NOMO-1 (cell line): ENCODE data around the gene DLX4.

Source experiments
- DNase-seq, 2 experiments: peaks; one replicate each; lab custom pipeline; 2025; ENCODE audit not compliant: unreplicated experiment in 2 of 2; lab: John Stamatoyannopoulos, UW

The DLX4 gene

GRCh38 chr17:49967621-49968404 lies 1.2 kb upstream of the DLX4 start:
- DNase-seq = no peak

GRCh38 chr17:49968405-49969133 lies 421 bp upstream of the DLX4 start:
- DNase-seq = peak; percentile 87 to 89

- DNase-seq = no peak
These were observed 902 bp downstream of the DLX4 start for GRCh38 chr17:49969795-49970389.

- no peak for DNase-seq
These were observed 1.5 kb downstream of the DLX4 start for GRCh38 chr17:49970498-49970897.

GRCh38 chr17:49971199-49971847 lies 2.3 kb downstream of the DLX4 start:
- no peak for DNase-seq

GRCh38 chr17:49971848-49972485 lies 3.0 kb downstream of the DLX4 start:
- no peak for DNase-seq

- DNase-seq = no peak
These were observed 3.7 kb downstream of the DLX4 start for GRCh38 chr17:49972486-49973270.

- no peak for DNase-seq
These were observed 4.3 kb downstream of the DLX4 start for GRCh38 chr17:49973271-49973615.

GRCh38 chr17:49975531-49975930 lies 6.5 kb downstream of the DLX4 start:
- no peak for DNase-seq

- DNase-seq = no peak
These were observed 7.3 kb downstream of the DLX4 start for GRCh38 chr17:49976163-49976827.

- DNase-seq = no peak
These were observed 7.8 kb downstream of the DLX4 start for GRCh38 chr17:49976828-49977202.

GRCh38 chr17:49977463-49978389 lies 8.7 kb downstream of the DLX4 start:
- DNase-seq = no peak

- DNase-seq = peak; percentile 32 to 73
These were observed 9.5 kb downstream of the DLX4 start for GRCh38 chr17:49978501-49978900.

GRCh38 chr17:49979748-49980479 lies 10.9 kb downstream of the DLX4 start:
- DNase-seq = no peak

- DNase-seq = no peak
These were observed 11.8 kb downstream of the DLX4 start for GRCh38 chr17:49980703-49981197.

- DNase-seq = no peak
These were observed 15.3 kb downstream of the DLX4 start for GRCh38 chr17:49984283-49984682.

GRCh38 chr17:49984776-49985175 lies 15.8 kb downstream of the DLX4 start:
- no peak for DNase-seq
